GM12878 (cell line): ENCODE data around the gene SCNN1B. TPM values are rescaled to one million over a fixed set of nuclear protein-coding genes. Genes with fewer than 3 reads are reported as not detected.

Experiments
- ATAC-seq: fragments of 200-7000 bp; cut with Tn5 transposase; 3 replicates; pipeline ENCODE4 v1.9.1; 2020; ENCODE audit warnings: mild to moderate bottlenecking, moderate library complexity
- BruUV-seq: library from RNA; stranded (reverse); fragments of 400-500 nt; replicated peaks from 2 replicates; lab custom pipeline; 2021; lab: Mats Ljungman, UMichigan
- CTCF ChIA-PET: fragments of 300-600 bp; sonication (Branson Sonifier 250); formaldehyde crosslinking; extraction: SDS; loops from one replicate; lab custom pipeline; 2021; ENCODE audit warnings: inconsistent platforms; lab: Yijun Ruan, JAX
- POLR2A ChIA-PET: fragments of 350-600 bp; formaldehyde crosslinking; extraction: SDS; loops from one replicate; lab custom pipeline; 2021; ENCODE audit warnings: inconsistent platforms; lab: Charles Lee
- RAD21 ChIA-PET: fragments of 300-600 bp; sonication (Branson Sonifier 250); formaldehyde crosslinking; loops from one replicate; lab custom pipeline; 2023; ENCODE audit warnings: antibody characterized with exemption; ENCODE audit not compliant: unreplicated experiment; lab: Charles Lee
- SMC1A ChIA-PET: fragments of 300-600 bp; sonication (Branson Sonifier 250); formaldehyde crosslinking; loops from one replicate; lab custom pipeline; 2023; ENCODE audit not compliant: unreplicated experiment, uncharacterized antibody; lab: Charles Lee
- DNase-seq: peaks from one replicate; pipeline ENCODE4 v3.0.0-alpha.2; 2011; ENCODE audit warnings: low read depth, low spot score
- FAIRE-seq: peaks from 3 replicates; lab custom pipeline; 2011; peaks lifted over from hg19 to GRCh38; lab: Jason Lieb, UNC
- H2AFZ ChIP-seq: 2 replicates; pipeline ENCODE4 v1.6.0; 2011; ENCODE audit warnings: low read depth, low read length, control low read depth; ENCODE audit not compliant: control insufficient read depth
- H3K27ac ChIP-seq: 2 replicates; pipeline ENCODE4 v1.5.1; 2011; ENCODE audit warnings: control low read depth; ENCODE audit not compliant: control insufficient read depth, insufficient read depth
- H3K27me3 ChIP-seq, 2 experiments: replicated peaks in 1 of 2; 2 replicates each; pipeline versions ENCODE4 v1.6.0 to v1.6.1; 2011; ENCODE audit warnings: low read length in 1 of 2; ENCODE audit not compliant: control insufficient read depth in 2 of 2, insufficient read depth in 2 of 2
- H3K36me3 ChIP-seq, 2 experiments: 2 replicates each; pipeline ENCODE4 v1.5.1; 2011; ENCODE audit warnings: low read length in 1 of 2; ENCODE audit not compliant: control insufficient read depth in 2 of 2, insufficient read depth in 2 of 2
- H3K4me1 ChIP-seq: 2 replicates; pipeline ENCODE4 v1.6.1; 2011; ENCODE audit warnings: mild to moderate bottlenecking, low read length, moderate library complexity, mixed read lengths; ENCODE audit not compliant: control insufficient read depth, insufficient read depth
- H3K4me2 ChIP-seq: 2 replicates; pipeline ENCODE4 v1.6.0; 2011; ENCODE audit warnings: control low read depth; ENCODE audit not compliant: control insufficient read depth, insufficient read depth
- H3K4me3 ChIP-seq: fragments of 200-600 bp; sonication (generic); 2 replicates; pipeline ENCODE4 v1.5.1; 2016
- H3K79me2 ChIP-seq: 2 replicates; pipeline ENCODE4 v1.6.0; 2011; ENCODE audit warnings: low read length; ENCODE audit not compliant: control insufficient read depth, insufficient read depth
- H3K9ac ChIP-seq: 2 replicates; pipeline ENCODE4 v1.8.0; 2011; ENCODE audit warnings: low read length, control low read depth, mixed read lengths; ENCODE audit not compliant: control insufficient read depth, insufficient read depth
- H3K9me3 ChIP-seq: replicated peaks from 3 replicates; pipeline ENCODE4 v1.5.1; 2011; ENCODE audit warnings: mild to moderate bottlenecking, low read length; ENCODE audit not compliant: control insufficient read depth, insufficient read depth
- H4K20me1 ChIP-seq: 2 replicates; pipeline ENCODE4 v1.6.0; 2011; ENCODE audit not compliant: control insufficient read depth, insufficient read depth
- BCL3 ChIP-seq: IDR thresholded peaks from 2 replicates; pipeline ENCODE4 v1.6.1; 2011; ENCODE audit warnings: borderline replicate concordance, low read depth, mild to moderate bottlenecking, moderate library complexity, low read length; ENCODE audit not compliant: insufficient read depth, poor library complexity, severe bottlenecking
- BMI1 ChIP-seq: fragments of 450-650 bp; IDR thresholded peaks from 2 replicates; pipeline ENCODE4 v1.6.1; 2016; ENCODE audit warnings: mild to moderate bottlenecking, moderate library complexity, borderline replicate concordance
- BRCA1 ChIP-seq: IDR thresholded peaks from 2 replicates; pipeline ENCODE4 v1.6.1; 2011; ENCODE audit warnings: low read depth, low read length, improper control_type of control experiment
- E2F4 ChIP-seq: IDR thresholded peaks from 2 replicates; pipeline ENCODE4 v1.6.1; 2012; ENCODE audit warnings: low read depth, low read length, improper control_type of control experiment
- EP300 ChIP-seq, 2 experiments: fragments of 150-350 bp in 1 of 2; IDR thresholded peaks; 2 replicates each; pipeline ENCODE4 v1.6.1; 2011 to 2012; ENCODE audit warnings: low read depth in 2 of 2, low read length in 2 of 2, borderline replicate concordance in 1 of 2, improper control_type of control experiment in 1 of 2, inconsistent platforms in 1 of 2; ENCODE audit not compliant: control insufficient read depth in 1 of 2
- FOS ChIP-seq: IDR thresholded peaks from 3 replicates; pipeline ENCODE4 v1.6.1; 2011; ENCODE audit warnings: borderline replicate concordance; ENCODE audit not compliant: insufficient read length; ENCODE audit errors: extremely low read depth
- NFYB ChIP-seq: IDR thresholded peaks from 2 replicates; pipeline ENCODE4 v1.6.1; 2011; ENCODE audit warnings: low read depth, mild to moderate bottlenecking, low read length, improper control_type of control experiment, moderate library complexity; ENCODE audit not compliant: insufficient read depth
- RAD21 ChIP-seq: IDR thresholded peaks from 2 replicates; pipeline ENCODE4 v1.6.1; 2011; ENCODE audit warnings: mild to moderate bottlenecking, low read depth, low read length, moderate library complexity; ENCODE audit not compliant: insufficient read depth
- RELB ChIP-seq: fragments of 450-650 bp; IDR thresholded peaks from 2 replicates; pipeline ENCODE4 v1.6.1; 2017; ENCODE audit warnings: low read depth, mild to moderate bottlenecking, moderate library complexity
- STAT3 ChIP-seq: IDR thresholded peaks from 2 replicates; pipeline ENCODE4 v1.6.1; 2011; ENCODE audit warnings: low read depth, low read length, improper control_type of control experiment
- YY1 ChIP-seq: IDR thresholded peaks from 2 replicates; pipeline ENCODE4 v1.6.1; 2011; ENCODE audit warnings: low read depth, mild to moderate bottlenecking, low read length
- ZBTB33 ChIP-seq: fragments of 450-650 bp; IDR thresholded peaks from 2 replicates; pipeline ENCODE4 v1.6.1; 2017; ENCODE audit warnings: mild to moderate bottlenecking
- WGBS: methylation state at CpG from one replicate; pipeline ENCODE4 v1.1.6; 2016; ENCODE audit warnings: low lambda C conversion rate; ENCODE audit not compliant: insufficient replicate concordance, insufficient coverage; ENCODE audit errors: missing lambda C conversion rate; 5-methylcytosine and 5-hydroxymethylcytosine counted together
- in situ Hi-C: fragments of 300-500 bp; cut with MboI; formaldehyde crosslinking; loops from 9 replicates; pipeline ENCODE4 v1.14.3; 2018; ENCODE audit warnings: mixed read lengths
- intact Hi-C: fragments of 100-400 bp; cut with micrococcal nuclease; formaldehyde crosslinking; loops from one replicate; pipeline ENCODE4 v1.14.2; 2022; ENCODE audit not compliant: unreplicated experiment
- polyA plus RNA-seq, 11 experiments: library from polyadenylated mRNA; depleted of rRNA in 4 of 11; unstranded in 6 of 11; stranded (reverse) in 5 of 11; fragments of >200 nt; fragmentation: Nextera tagmentation in 4 of 11; fragmentation: Illumina TruSeq in 1 of 11; extraction: Ambion mirVana in 4 of 11; extraction: Trizol in 1 of 11; gene quantifications; 1 replicate in 1 of 11; 2 replicates in 10 of 11; pipeline versions ENCODE4 v1.2.1 to v1.2.3, GENCODE V29; 2011 to 2016; ENCODE audit warnings: inconsistent platforms in 2 of 11, missing spikeins in 2 of 11, low read depth in 1 of 11
- total RNA-seq, 4 experiments: library from RNA; depleted of rRNA in 3 of 4; stranded (reverse); fragments of >200 nt in 3 of 4; fragmentation: Illumina TruSeq in 1 of 4; extraction: Trizol in 1 of 4; gene quantifications; 2 replicates each; pipeline versions ENCODE4 v1.2.1 to v1.2.3, GENCODE V29; 2013 to 2021
- TF ChIP-seq, protein P1 (sequence below): fragments of 450-650 bp; formaldehyde crosslinking; IDR thresholded peaks from 2 replicates; pipeline ENCODE4 v1.4.0; 2020; ENCODE audit warnings: mild to moderate bottlenecking, moderate library complexity

The SCNN1B gene
- total and polyA plus RNA-seq, 10 of the 15 experiments (the other 5 are each of a cell fraction or from before 2014, with no cell fraction given) = 0.28 to 1.5 (median 0.64) TPM

GRCh38 chr16:23385441-23385840, 83.3 kb downstream of the SCNN1B start:
- Histone ChIP-seq H4K20me1 (no peaks in the 10 kb centered on the region), H3K27me3 (no peaks in the 10 kb centered on the region), H3K4me2 (no peak overlapping the region), H3K9ac (no peak overlapping the region), H3K27ac (no peak overlapping the region), H3K4me1 (no peaks in the 10 kb centered on the region), H3K9me3 (no peaks in the 10 kb centered on the region), H3K36me3 (peaks cover 0 to 3% of the 10 kb centered on the region in 2 experiments; a peak in 1 of 4 replicates), H3K4me3 (no peak overlapping the region), H3K79me2 (no peaks in the 10 kb centered on the region), H2AFZ (no peak overlapping the region)
- TF ChIP-seq BCL3 = no peak
- no peak for TF ChIP-seq RELB
- no peak for TF ChIP-seq FOS
- TF ChIP-seq EP300 (IDR thresholded peaks at IDR 0.05; ENCODE audit: borderline replicate concordance in 1 of 2, control insufficient read depth in 1 of 2, low read depth in 2 of 2, low read length in 2 of 2) = no peak
- no peak for TF ChIP-seq BRCA1
- no peak for TF ChIP-seq ZBTB33
- TF ChIP-seq YY1 = no peak
- TF ChIP-seq, protein P1, sequence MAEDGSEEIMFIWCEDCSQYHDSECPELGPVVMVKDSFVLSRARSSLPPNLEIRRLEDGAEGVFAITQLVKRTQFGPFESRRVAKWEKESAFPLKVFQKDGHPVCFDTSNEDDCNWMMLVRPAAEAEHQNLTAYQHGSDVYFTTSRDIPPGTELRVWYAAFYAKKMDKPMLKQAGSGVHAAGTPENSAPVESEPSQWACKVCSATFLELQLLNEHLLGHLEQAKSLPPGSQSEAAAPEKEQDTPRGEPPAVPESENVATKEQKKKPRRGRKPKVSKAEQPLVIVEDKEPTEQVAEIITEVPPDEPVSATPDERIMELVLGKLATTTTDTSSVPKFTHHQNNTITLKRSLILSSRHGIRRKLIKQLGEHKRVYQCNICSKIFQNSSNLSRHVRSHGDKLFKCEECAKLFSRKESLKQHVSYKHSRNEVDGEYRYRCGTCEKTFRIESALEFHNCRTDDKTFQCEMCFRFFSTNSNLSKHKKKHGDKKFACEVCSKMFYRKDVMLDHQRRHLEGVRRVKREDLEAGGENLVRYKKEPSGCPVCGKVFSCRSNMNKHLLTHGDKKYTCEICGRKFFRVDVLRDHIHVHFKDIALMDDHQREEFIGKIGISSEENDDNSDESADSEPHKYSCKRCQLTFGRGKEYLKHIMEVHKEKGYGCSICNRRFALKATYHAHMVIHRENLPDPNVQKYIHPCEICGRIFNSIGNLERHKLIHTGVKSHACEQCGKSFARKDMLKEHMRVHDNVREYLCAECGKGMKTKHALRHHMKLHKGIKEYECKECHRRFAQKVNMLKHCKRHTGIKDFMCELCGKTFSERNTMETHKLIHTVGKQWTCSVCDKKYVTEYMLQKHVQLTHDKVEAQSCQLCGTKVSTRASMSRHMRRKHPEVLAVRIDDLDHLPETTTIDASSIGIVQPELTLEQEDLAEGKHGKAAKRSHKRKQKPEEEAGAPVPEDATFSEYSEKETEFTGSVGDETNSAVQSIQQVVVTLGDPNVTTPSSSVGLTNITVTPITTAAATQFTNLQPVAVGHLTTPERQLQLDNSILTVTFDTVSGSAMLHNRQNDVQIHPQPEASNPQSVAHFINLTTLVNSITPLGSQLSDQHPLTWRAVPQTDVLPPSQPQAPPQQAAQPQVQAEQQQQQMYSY (CRISPR knock-in tag) = no peak
- TF ChIP-seq RAD21 = no peak
- TF ChIP-seq NFYB = no peak
- no peak for TF ChIP-seq BMI1
- TF ChIP-seq E2F4 = no peak
- no peak for TF ChIP-seq STAT3
- ChIA-PET POLR2A (no interaction called here), RAD21 (no interaction called here), CTCF (no interaction called here), SMC1A (no interaction called here)
- in situ Hi-C loops = no loop called here
- BruUV-seq = no TSS peak
- ATAC-seq (no peak), FAIRE-seq (no peak), DNase-seq (no peak)
- 83% methylated on average over 15 of the region's 15 CpGs for WGBS
- intact Hi-C loops = no loop called here
